Measurements from ENCODE around the gene PACRG.

PACRG gene

DNA sequence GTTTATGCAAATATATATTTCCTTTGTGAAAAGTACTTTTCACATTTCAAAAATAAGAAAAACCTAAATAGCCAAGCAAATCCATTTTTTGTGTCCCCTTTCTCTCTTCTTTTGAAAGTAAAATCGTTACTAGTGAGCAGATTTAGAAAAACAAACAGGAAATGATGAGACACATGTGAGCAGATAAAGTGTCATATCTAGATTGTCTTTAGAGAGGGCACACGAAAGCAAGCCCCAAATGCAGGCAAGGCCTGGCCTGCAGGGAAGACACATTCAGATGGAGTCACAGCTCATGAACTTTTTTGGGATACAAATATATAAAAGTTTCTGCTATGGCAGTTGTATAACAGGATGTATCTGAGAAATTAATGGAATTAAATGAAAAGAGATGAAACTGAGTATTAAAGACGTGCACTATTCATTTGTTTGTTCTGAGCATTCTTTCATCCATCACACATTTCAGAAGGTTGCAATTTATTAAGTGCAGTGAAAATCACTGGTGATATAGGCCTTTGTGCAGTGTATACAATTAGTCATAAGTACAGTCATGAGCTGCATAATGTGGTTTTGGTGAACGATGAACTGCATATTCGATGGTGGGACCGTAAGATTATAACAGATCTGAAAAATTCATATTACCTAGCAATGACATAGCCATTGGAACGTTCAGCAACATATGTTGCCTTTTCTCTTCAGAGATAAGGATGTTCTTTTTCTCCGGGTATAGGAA, 101.4 kb downstream of the PACRG start:
- DNase-seq (ENCODE audit: low read depth): no peak
- H3K4me3 ChIP-seq (ENCODE audit: low read depth, low read length): no peak overlapping the region
- TF ChIP-seq, protein P1, sequence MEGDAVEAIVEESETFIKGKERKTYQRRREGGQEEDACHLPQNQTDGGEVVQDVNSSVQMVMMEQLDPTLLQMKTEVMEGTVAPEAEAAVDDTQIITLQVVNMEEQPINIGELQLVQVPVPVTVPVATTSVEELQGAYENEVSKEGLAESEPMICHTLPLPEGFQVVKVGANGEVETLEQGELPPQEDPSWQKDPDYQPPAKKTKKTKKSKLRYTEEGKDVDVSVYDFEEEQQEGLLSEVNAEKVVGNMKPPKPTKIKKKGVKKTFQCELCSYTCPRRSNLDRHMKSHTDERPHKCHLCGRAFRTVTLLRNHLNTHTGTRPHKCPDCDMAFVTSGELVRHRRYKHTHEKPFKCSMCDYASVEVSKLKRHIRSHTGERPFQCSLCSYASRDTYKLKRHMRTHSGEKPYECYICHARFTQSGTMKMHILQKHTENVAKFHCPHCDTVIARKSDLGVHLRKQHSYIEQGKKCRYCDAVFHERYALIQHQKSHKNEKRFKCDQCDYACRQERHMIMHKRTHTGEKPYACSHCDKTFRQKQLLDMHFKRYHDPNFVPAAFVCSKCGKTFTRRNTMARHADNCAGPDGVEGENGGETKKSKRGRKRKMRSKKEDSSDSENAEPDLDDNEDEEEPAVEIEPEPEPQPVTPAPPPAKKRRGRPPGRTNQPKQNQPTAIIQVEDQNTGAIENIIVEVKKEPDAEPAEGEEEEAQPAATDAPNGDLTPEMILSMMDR (conservative IDR thresholded peaks at IDR 0.05; ENCODE audit: low read depth, low read length): no peak

DNA sequence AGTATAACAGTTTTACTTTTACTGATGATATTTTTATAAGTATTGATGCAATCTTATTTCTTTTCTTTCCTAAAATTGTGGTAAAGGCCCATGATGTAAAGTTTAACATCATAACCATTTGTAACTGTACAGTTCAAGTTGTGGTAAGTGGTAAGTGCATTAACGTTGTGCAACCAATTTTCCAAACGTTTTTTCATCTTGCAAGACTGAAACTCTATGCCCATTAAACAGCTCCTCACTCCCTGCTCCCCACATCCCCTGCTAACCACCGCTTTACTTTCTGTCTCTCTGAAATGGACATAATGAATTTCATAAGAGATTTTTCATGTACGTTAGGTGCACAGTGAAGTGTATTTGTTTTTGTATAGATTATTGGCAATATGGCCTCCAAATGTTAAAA, 106.0 kb downstream of the PACRG start:
- DNase-seq (ENCODE audit: low read depth): no peak
- TF ChIP-seq, protein P1 (conservative IDR thresholded peaks at IDR 0.05; ENCODE audit: low read depth, low read length): no peak
- H3K4me3 ChIP-seq (ENCODE audit: low read depth, low read length): no peak overlapping the region

DNA sequence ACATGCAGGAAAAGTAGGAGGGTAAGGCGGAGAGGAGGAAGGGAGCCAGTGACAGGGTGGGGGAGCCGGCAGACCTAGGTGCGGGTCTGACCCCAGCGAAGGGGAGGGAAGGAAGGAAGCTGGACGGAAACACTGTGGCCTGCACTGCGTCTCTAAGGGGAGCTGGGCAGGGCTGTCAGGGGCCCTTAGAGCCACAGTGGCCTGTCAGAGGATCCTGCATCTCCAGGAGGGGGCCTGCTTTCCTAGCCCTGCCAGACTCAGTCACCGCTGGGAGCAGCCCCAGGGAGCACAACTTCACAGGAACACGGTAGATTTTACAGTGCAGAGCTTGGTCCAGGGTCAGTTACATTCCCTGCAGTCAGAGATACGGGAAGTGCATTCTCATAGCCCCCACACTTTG, 118.2 kb downstream of the PACRG start:
- no peak for DNase-seq (ENCODE audit: low read depth)
- H3K4me3 ChIP-seq (ENCODE audit: low read depth, low read length): no peak overlapping the region
- TF ChIP-seq, protein P1 (conservative IDR thresholded peaks at IDR 0.05; ENCODE audit: low read depth, low read length): no peak

- DNase-seq (ENCODE audit: low read depth): no peak
- TF ChIP-seq, protein P1 (conservative IDR thresholded peaks at IDR 0.05; ENCODE audit: low read depth, low read length): no peak
- no peak overlapping the region for H3K4me3 ChIP-seq (ENCODE audit: low read depth, low read length)
Measured at GRCh38 chr6:162846723-162847122, 118.9 kb downstream of the PACRG start.

- H3K4me3 ChIP-seq (ENCODE audit: low read depth, low read length): no peak overlapping the region
- no peak for DNase-seq (ENCODE audit: low read depth)
- TF ChIP-seq, protein P1 (conservative IDR thresholded peaks at IDR 0.05; ENCODE audit: low read depth, low read length): no peak
Measured at GRCh38 chr6:162849269-162849668, 121.5 kb downstream of the PACRG start.

GRCh38 chr6:162852192-162852591, 124.4 kb downstream of the PACRG start:
- no peak overlapping the region for H3K4me3 ChIP-seq (ENCODE audit: low read depth, low read length)
- TF ChIP-seq, protein P1 (conservative IDR thresholded peaks at IDR 0.05; ENCODE audit: low read depth, low read length): no peak
- no peak for DNase-seq (ENCODE audit: low read depth)

Measured in choroid plexus epithelial cell (primary cell).